Nephron progenitor cell (in vitro differentiated cells): ENCODE measurements around the gene PPARA.

Source experiments
- DNase-seq: peaks from one replicate; pipeline ENCODE4 v3.0.0; 2021
- H3K27ac Mint-ChIP-seq: 2 replicates; pipeline ENCODE4 v1.8.0; 2021; ENCODE audit warnings: mild to moderate bottlenecking, moderate library complexity, mixed read lengths
- H3K27me3 Mint-ChIP-seq: 2 replicates; pipeline ENCODE4 v1.8.0; 2021; ENCODE audit warnings: mild to moderate bottlenecking, low read depth, mixed read lengths; ENCODE audit not compliant: poor library complexity
- H3K36me3 Mint-ChIP-seq: 2 replicates; pipeline ENCODE4 v1.8.0; 2021; ENCODE audit warnings: low read depth, mixed read lengths
- H3K4me1 Mint-ChIP-seq: 2 replicates; pipeline ENCODE4 v1.8.0; 2021; ENCODE audit warnings: mixed read lengths
- H3K4me3 Mint-ChIP-seq: 2 replicates; pipeline ENCODE4 v1.8.0; 2021; ENCODE audit warnings: mild to moderate bottlenecking, moderate library complexity, mixed read lengths
- H3K9me3 Mint-ChIP-seq: 2 replicates; pipeline ENCODE4 v1.8.0; 2021; ENCODE audit warnings: mild to moderate bottlenecking, moderate library complexity, mixed read lengths
- CTCF ChIP-seq: fragments of 200-600 bp; sonication (generic); IDR thresholded peaks from 2 replicates; pipeline ENCODE4 v1.5.0; 2021; ENCODE audit warnings: antibody characterized with exemption

PPARA gene

GRCh38 chr22:46104170-46104880 is 46.0 kb upstream of the PPARA start:
- Mint-ChIP-seq H3K9me3 (no peaks in the 10 kb centered on the region), H3K4me3 (no peak overlapping the region), H3K4me1 (peaks cover 22% of the 10 kb centered on the region), H3K27ac (no peak overlapping the region), H3K36me3 (no peaks in the 10 kb centered on the region), H3K27me3 (no peaks in the 10 kb centered on the region)
- no peak for DNase-seq
- TF ChIP-seq CTCF, result no peak

GRCh38 chr22:46104881-46105493 is 45.3 kb upstream of the PPARA start:
- H3K27me3 Mint-ChIP-seq, result no peaks in the 10 kb centered on the region
- H3K9me3 Mint-ChIP-seq, result no peaks in the 10 kb centered on the region
- DNase-seq, result no peak
- peaks cover 25% of the 10 kb centered on the region for H3K4me1 Mint-ChIP-seq
- no peak for TF ChIP-seq CTCF
- H3K27ac Mint-ChIP-seq, result no peak overlapping the region
- no peak overlapping the region for H3K4me3 Mint-ChIP-seq
- no peaks in the 10 kb centered on the region for H3K36me3 Mint-ChIP-seq

GRCh38 chr22:46105494-46106278 is 44.6 kb upstream of the PPARA start:
- H3K27ac Mint-ChIP-seq, result no peak overlapping the region
- no peaks in the 10 kb centered on the region for H3K9me3 Mint-ChIP-seq
- no peak for DNase-seq
- no peak overlapping the region for H3K4me3 Mint-ChIP-seq
- H3K27me3 Mint-ChIP-seq, result no peaks in the 10 kb centered on the region
- no peak for TF ChIP-seq CTCF
- H3K36me3 Mint-ChIP-seq, result no peaks in the 10 kb centered on the region
- peaks cover 25% of the 10 kb centered on the region for H3K4me1 Mint-ChIP-seq

- no peak overlapping the region for H3K27ac Mint-ChIP-seq
- H3K4me1 Mint-ChIP-seq, result peaks cover 25% of the 10 kb centered on the region
- H3K9me3 Mint-ChIP-seq, result no peaks in the 10 kb centered on the region
- TF ChIP-seq CTCF, result no peak
- no peaks in the 10 kb centered on the region for H3K36me3 Mint-ChIP-seq
- H3K4me3 Mint-ChIP-seq, result no peak overlapping the region
- no peak for DNase-seq
- no peaks in the 10 kb centered on the region for H3K27me3 Mint-ChIP-seq
Observed at GRCh38 chr22:46106279-46107022, 43.9 kb upstream of the PPARA start.

GRCh38 chr22:46107089-46107664 is 43.1 kb upstream of the PPARA start:
- Mint-ChIP-seq H3K9me3 (no peaks in the 10 kb centered on the region), H3K4me1 (peaks cover 25% of the 10 kb centered on the region), H3K36me3 (no peaks in the 10 kb centered on the region), H3K27ac (no peak overlapping the region), H3K4me3 (no peak overlapping the region), H3K27me3 (no peaks in the 10 kb centered on the region)
- DNase-seq, result no peak
- no peak for TF ChIP-seq CTCF
